H1 (cell line): ENCODE data around the gene MMAA. TPM values are rescaled to one million over a fixed set of nuclear protein-coding genes. Genes with fewer than 3 reads are reported as not detected.

Source experiments
- CTCF ChIA-PET: fragments of 300-600 bp; sonication (Branson Sonifier 250); formaldehyde crosslinking; loops from one replicate; lab custom pipeline; 2021; ENCODE audit not compliant: partially characterized antibody; lab: Charles Lee
- POLR2A ChIA-PET: fragments of 300-600 bp; sonication (Branson Sonifier 250); formaldehyde crosslinking; loops from one replicate; lab custom pipeline; 2021; ENCODE audit warnings: inconsistent platforms; ENCODE audit not compliant: partially characterized antibody; lab: Charles Lee
- DNase-seq, 2 experiments: peaks; one replicate each; pipeline versions ENCODE4 v3.0.0 to v3.0.0-alpha.2; 2010 to 2022; ENCODE audit warnings: low spot score in 2 of 2, low read depth in 1 of 2, mixed read lengths in 1 of 2
- FAIRE-seq: peaks from 2 replicates; lab custom pipeline; 2011; peaks lifted over from hg19 to GRCh38; lab: Jason Lieb, UNC
- H2AFZ ChIP-seq: 2 replicates; pipeline ENCODE4 v1.8.1; 2012; ENCODE audit warnings: low read length, inconsistent platforms
- H2AK5ac ChIP-seq: 2 replicates; pipeline ENCODE4 v1.6.1; 2013; ENCODE audit warnings: low read depth, low read length
- H2BK120ac ChIP-seq: replicated peaks from 2 replicates; pipeline ENCODE3; 2013; ENCODE audit warnings: low read depth, low read length, inconsistent platforms
- H2BK12ac ChIP-seq: 2 replicates; pipeline ENCODE4 v1.6.1; 2013; ENCODE audit warnings: low read depth, low read length
- H2BK15ac ChIP-seq: 2 replicates; pipeline ENCODE4 v1.6.1; 2013; ENCODE audit warnings: low read length
- H2BK20ac ChIP-seq: 2 replicates; pipeline ENCODE4 v1.6.1; 2013; ENCODE audit warnings: low read length
- H2BK5ac ChIP-seq: 2 replicates; pipeline ENCODE4 v1.6.1; 2013; ENCODE audit warnings: low read depth, low read length
- H3K14ac ChIP-seq: 2 replicates; pipeline ENCODE4 v1.6.1; 2013; ENCODE audit warnings: inconsistent platforms; ENCODE audit not compliant: insufficient read length
- H3K18ac ChIP-seq: 2 replicates; pipeline ENCODE4 v1.6.1; 2013; ENCODE audit warnings: low read length; ENCODE audit errors: extremely low read depth
- H3K23ac ChIP-seq: 2 replicates; pipeline ENCODE4 v1.6.1; 2013; ENCODE audit warnings: inconsistent platforms; ENCODE audit not compliant: insufficient read length
- H3K23me2 ChIP-seq: 2 replicates; pipeline ENCODE4 v1.6.1; 2013; ENCODE audit warnings: low read depth, low read length
- H3K27ac ChIP-seq: 2 replicates; pipeline ENCODE4 v1.6.1; 2011; ENCODE audit warnings: low read depth, low read length, inconsistent platforms
- H3K27me3 ChIP-seq, 4 experiments: replicated peaks in 1 of 4; 1 replicate in 1 of 4; 2 replicates in 3 of 4; pipeline versions ENCODE4 v1.6.1 to v1.8.1; 2011 to 2013; ENCODE audit warnings: low read length in 3 of 4, mild to moderate bottlenecking in 3 of 4, inconsistent platforms in 2 of 4, mixed read lengths in 2 of 4, moderate library complexity in 1 of 4; ENCODE audit not compliant: control insufficient read depth in 3 of 4, insufficient read depth in 3 of 4; ENCODE audit errors: extremely low read depth in 1 of 4
- H3K36me3 ChIP-seq, 4 experiments: 2 replicates each; pipeline versions ENCODE4 v1.6.1 to v1.8.1; 2011 to 2013; ENCODE audit warnings: mild to moderate bottlenecking in 4 of 4, low read length in 3 of 4, moderate library complexity in 2 of 4, control low read depth in 1 of 4, inconsistent platforms in 1 of 4; ENCODE audit not compliant: insufficient read depth in 4 of 4, control insufficient read depth in 2 of 4
- H3K4ac ChIP-seq: replicated peaks from 2 replicates; pipeline ENCODE3; 2013; ENCODE audit warnings: low read length, low read depth, mixed read lengths, inconsistent platforms; ENCODE audit not compliant: insufficient read length
- H3K4me1 ChIP-seq, 4 experiments: replicated peaks in 1 of 4; 1 replicate in 1 of 4; 2 replicates in 3 of 4; pipeline versions ENCODE4 v1.6.1 to v1.8.1; 2011 to 2013; ENCODE audit warnings: low read length in 3 of 4, inconsistent platforms in 2 of 4, mixed read lengths in 1 of 4; ENCODE audit not compliant: insufficient read depth in 4 of 4, control insufficient read depth in 3 of 4
- H3K4me2 ChIP-seq, 2 experiments: 2 replicates each; pipeline versions ENCODE4 v1.6.1 to v1.8.1; 2011 to 2013; ENCODE audit warnings: low read depth in 2 of 2, low read length in 2 of 2, control low read depth in 1 of 2, inconsistent platforms in 1 of 2, mild to moderate bottlenecking in 1 of 2; ENCODE audit not compliant: insufficient read depth in 1 of 2
- H3K4me3 ChIP-seq, 4 experiments: fragments of 200-600, 300-600 bp in 1 of 4; sonication (generic), shearing (Covaris generic), sonication (Bioruptor Twin) in 1 of 4; 2 replicates each; pipeline versions ENCODE4 v1.5.1 to v1.8.1; 2011 to 2016; ENCODE audit warnings: low read length in 4 of 4, low read depth in 3 of 4, control low read depth in 2 of 4, inconsistent platforms in 2 of 4, mild to moderate bottlenecking in 2 of 4, mixed read lengths in 1 of 4, moderate library complexity in 1 of 4; ENCODE audit not compliant: insufficient read depth in 2 of 4; ENCODE audit errors: extremely low read depth in 1 of 4
- H3K56ac ChIP-seq: replicated peaks from 2 replicates; pipeline ENCODE3; 2013; ENCODE audit warnings: low read depth, mild to moderate bottlenecking, mixed read lengths, low read length, inconsistent platforms; ENCODE audit not compliant: insufficient read length
- H3K79me1 ChIP-seq: 2 replicates; pipeline ENCODE4 v1.6.1; 2013; ENCODE audit warnings: low read depth, low read length, control low read depth
- H3K79me2 ChIP-seq, 2 experiments: 2 replicates each; pipeline versions ENCODE4 v1.6.1 to v1.8.1; 2012 to 2013; ENCODE audit warnings: low read length in 2 of 2, mild to moderate bottlenecking in 2 of 2, inconsistent platforms in 1 of 2; ENCODE audit not compliant: insufficient read depth in 2 of 2, control insufficient read depth in 1 of 2
- H3K9ac ChIP-seq, 4 experiments: replicated peaks in 1 of 4; 1 replicate in 1 of 4; 2 replicates in 3 of 4; pipeline versions ENCODE4 v1.6.1 to v1.8.1; 2011 to 2013; ENCODE audit warnings: low read depth in 3 of 4, low read length in 3 of 4, control low read depth in 2 of 4, mild to moderate bottlenecking in 2 of 4, moderate library complexity in 2 of 4, inconsistent platforms in 1 of 4; ENCODE audit errors: extremely low read depth in 1 of 4
- H3K9me3 ChIP-seq, 2 experiments: 2 replicates each; pipeline versions ENCODE4 v1.6.1 to v1.8.1; 2012 to 2013; ENCODE audit warnings: mild to moderate bottlenecking in 2 of 2, moderate library complexity in 2 of 2, control low read depth in 1 of 2, inconsistent platforms in 1 of 2, low read depth in 1 of 2, low read length in 1 of 2, mixed read lengths in 1 of 2; ENCODE audit not compliant: insufficient read depth in 2 of 2
- H4K20me1 ChIP-seq, 2 experiments: replicated peaks in 1 of 2; 2 replicates each; pipeline versions ENCODE3 to v1.8.1; 2011 to 2013; ENCODE audit warnings: inconsistent platforms in 2 of 2, low read length in 2 of 2, mild to moderate bottlenecking in 1 of 2; ENCODE audit not compliant: insufficient read depth in 2 of 2, control insufficient read depth in 1 of 2
- H4K5ac ChIP-seq: 2 replicates; pipeline ENCODE4 v1.6.1; 2013; ENCODE audit warnings: low read length, low read depth, mixed read lengths, inconsistent platforms; ENCODE audit not compliant: insufficient read length
- H4K8ac ChIP-seq: 2 replicates; pipeline ENCODE4 v1.8.0; 2013; ENCODE audit warnings: mild to moderate bottlenecking, moderate library complexity, low read length, inconsistent platforms; ENCODE audit not compliant: insufficient read depth; ENCODE audit errors: extremely low read depth
- H4K91ac ChIP-seq: replicated peaks from 2 replicates; pipeline ENCODE3; 2013; ENCODE audit warnings: low read length, mixed read lengths, inconsistent platforms; ENCODE audit not compliant: insufficient read length
- HDAC2 ChIP-seq, 2 experiments: fragments of 300-600 bp in 1 of 2; sonication (generic) in 1 of 2; IDR thresholded peaks; 2 replicates each; pipeline ENCODE4 v1.6.1; 2011 to 2012; ENCODE audit warnings: low read depth in 2 of 2, low read length in 2 of 2, mild to moderate bottlenecking in 2 of 2, moderate library complexity in 2 of 2, borderline replicate concordance in 1 of 2, inconsistent platforms in 1 of 2
- JUND ChIP-seq: IDR thresholded peaks from 2 replicates; pipeline ENCODE4 v1.6.1; 2011; ENCODE audit warnings: mild to moderate bottlenecking, improper control_type of control experiment, low read length
- KDM1A ChIP-seq: fragments of 200-600, 300-600 bp; sonication (generic); IDR thresholded peaks from 2 replicates; pipeline ENCODE4 v1.7.1; 2016; ENCODE audit warnings: mild to moderate bottlenecking, low read length, borderline replicate concordance
- SIRT6 ChIP-seq: IDR thresholded peaks from one replicate; pipeline ENCODE4 v1.7.1; 2012; ENCODE audit warnings: low read length, inconsistent platforms
- SP1 ChIP-seq: IDR thresholded peaks from 2 replicates; pipeline ENCODE4 v1.6.1; 2011; ENCODE audit warnings: low read depth, low read length
- SRF ChIP-seq: IDR thresholded peaks from 2 replicates; pipeline ENCODE4 v1.6.1; 2011; ENCODE audit warnings: mild to moderate bottlenecking, low read depth, low read length, moderate library complexity
- TEAD4 ChIP-seq: IDR thresholded peaks from 2 replicates; pipeline ENCODE4 v1.6.1; 2012; ENCODE audit warnings: low read depth, low read length, inconsistent platforms, mixed read lengths
- WGBS, 2 experiments: shearing (Covaris generic) in 1 of 2; methylation state at CpG; one replicate each; pipeline versions ENCODE4 v1.1.6 to v1.1.7; 2013 to 2015; ENCODE audit warnings: low lambda C conversion rate in 2 of 2, mixed read lengths in 2 of 2, inconsistent platforms in 1 of 2, low coverage in 1 of 2, missing lambda C conversion rate in 1 of 2; ENCODE audit not compliant: insufficient replicate concordance in 2 of 2, insufficient coverage in 1 of 2, insufficient read length in 1 of 2; ENCODE audit errors: extremely low coverage in 1 of 2, missing lambda C conversion rate in 1 of 2; 5-methylcytosine and 5-hydroxymethylcytosine counted together
- polyA plus RNA-seq, 7 experiments: library from polyadenylated mRNA; depleted of rRNA in 3 of 7; stranded (reverse) in 5 of 7; unstranded in 2 of 7; fragments of >200 nt in 5 of 7; fragments of 200-250 nt in 2 of 7; gene quantifications; 1 replicate in 5 of 7; 2 replicates in 1 of 7; 4 replicates in 1 of 7; pipeline versions ENCODE4 v1.2.1 to v1.2.3, GENCODE V29; 2011 to 2013; ENCODE audit warnings: missing spikeins in 2 of 7, mixed read lengths in 2 of 7
- total RNA-seq: library from RNA; stranded (reverse); fragmentation: NEBNext Ultra II Directional; extraction: Animal tissue kit (Norgen Biotek cat#: 25700); gene quantifications from 2 replicates; pipeline ENCODE4 v1.2.1, GENCODE V29; 2021

The MMAA gene
- total and polyA plus RNA-seq, 2 of the 8 experiments (the other 6 are each of a cell fraction or from before 2014, with no cell fraction given): 0.98 to 4.9 TPM

DNA sequence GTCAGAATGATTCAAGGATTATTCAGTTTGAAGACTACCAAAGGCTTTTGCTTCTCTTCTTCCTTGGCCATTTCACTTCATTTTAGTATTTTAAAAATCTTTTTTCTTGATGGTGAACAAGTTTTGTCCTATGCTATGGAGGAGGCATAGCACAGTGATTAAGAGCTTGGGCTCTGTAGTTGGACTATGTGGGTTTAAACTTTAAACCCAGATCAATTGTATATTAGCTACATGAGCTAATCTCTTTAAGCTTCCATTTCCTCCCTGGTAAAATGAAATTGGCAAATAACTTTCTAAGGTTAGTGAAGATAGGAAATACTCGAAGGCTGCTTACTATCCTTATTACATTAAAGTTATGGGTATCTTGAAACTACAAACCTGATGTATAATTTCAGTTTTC, 37.0 kb downstream of the MMAA start:
- Histone ChIP-seq H2BK5ac (no peak overlapping the region), H3K27me3 (peaks cover 0 to 1% (median 0%) of the 10 kb centered on the region in 4 experiments; a peak in 1 of 7 replicates), H3K9ac (no peak overlapping the region), H2BK20ac (no peak overlapping the region), H2AK5ac (no peak overlapping the region), H3K4ac (no peak overlapping the region), H3K18ac (no peak overlapping the region), H3K4me2 (no peak overlapping the region), H3K36me3 (no peaks in the 10 kb centered on the region; a peak in 1 of 8 replicates), H4K20me1 (no peaks in the 10 kb centered on the region), H2BK12ac (no peak overlapping the region), H3K4me3 (no peak overlapping the region), H2BK15ac (no peak overlapping the region), H4K5ac (no peak overlapping the region), H3K27ac (no peak overlapping the region), H3K4me1 (no peaks in the 10 kb centered on the region), H3K9me3 (peaks cover 0 to 7% of the 10 kb centered on the region in 2 experiments; a peak in 2 of 4 replicates), H3K79me2 (no peaks in the 10 kb centered on the region), H2AFZ (no peak overlapping the region), H3K23ac (no peak overlapping the region), H3K14ac (no peak overlapping the region), H3K23me2 (no peaks in the 10 kb centered on the region), H3K79me1 (no peaks in the 10 kb centered on the region), H2BK120ac (no peak overlapping the region), H4K91ac (no peak overlapping the region), H4K8ac (no peak overlapping the region), H3K56ac (no peak overlapping the region)
- TF ChIP-seq TEAD4: no peak
- no peak for TF ChIP-seq SP1
- no peak for TF ChIP-seq JUND
- no peak for TF ChIP-seq HDAC2 (IDR thresholded peaks at IDR 0.05; ENCODE audit: borderline replicate concordance in 1 of 2, low read depth in 2 of 2, low read length in 2 of 2)
- no peak for TF ChIP-seq SIRT6
- no peak for TF ChIP-seq KDM1A
- TF ChIP-seq SRF: no peak
- 89% methylated on average over 1 of the region's 1 CpG; no CpG with 5 or more reads in 1 of the 2 experiments for WGBS, 2 experiments
- ChIA-PET CTCF (interaction anchor here (0.6 to 1.8 kb wide), 5 partner anchors 13 to 300 kb away, joined by 3 to 5 read pairs (median 3); no protein-coding TSS in a partner anchor), POLR2A (no interaction called here)
- no peak for DNase-seq
- FAIRE-seq: no peak
